Measurements from ENCODE around the gene DPYD. TPM values are rescaled to one million over a fixed set of nuclear protein-coding genes. Genes with fewer than 3 reads are reported as not detected.

DPYD gene
- total and polyA plus RNA-seq, 9 of the 15 experiments (the other 6 are each of a cell fraction or from before 2014, with no cell fraction given): 0.03 to 0.25 (median 0.08) TPM; not detected in 2

GRCh38 chr1:97783751-97784150 lies 137.1 kb downstream of the DPYD start:
- intact Hi-C loops (cut with micrococcal nuclease): no loop called here
- no peaks in the 10 kb centered on the region for H3K79me2 ChIP-seq (ENCODE audit: control insufficient read depth, insufficient read depth, low read length)
- BruUV-seq (replicated peaks): no TSS peak
- ATAC-seq: no peak
- no peaks in the 10 kb centered on the region for H3K27me3 ChIP-seq (ENCODE audit: control insufficient read depth in 2 of 2, insufficient read depth in 2 of 2, low read length in 2 of 2)
- 3% methylated on average over 2 of the region's 2 CpGs for WGBS (ENCODE audit: insufficient coverage, low coverage, missing lambda C conversion rate)
- no peaks in the 10 kb centered on the region for H4K20me1 ChIP-seq (replicated peaks; ENCODE audit: control insufficient read depth, insufficient read depth, low read length)
- POLR2A ChIA-PET: no interaction called here
- no peak overlapping the region for H3K4me3 ChIP-seq
- in situ Hi-C loops (cut with MboI): no loop called here
- no peaks in the 10 kb centered on the region for H3K36me3 ChIP-seq (ENCODE audit: control insufficient read depth, insufficient read depth, low read length)
- CTCF ChIA-PET (ENCODE audit: low intra/inter-chr PET ratio): no interaction called here
- H3K27ac ChIP-seq (ENCODE audit: extremely low read depth, low read depth, low read length): no peak overlapping the region
- no peak overlapping the region for H3K9ac ChIP-seq (ENCODE audit: insufficient read depth in 1 of 2, low read depth in 2 of 2, low read length in 2 of 2)
- no peaks in the 10 kb centered on the region for H3K9me1 ChIP-seq (ENCODE audit: control insufficient read depth, insufficient read depth, low read length)
- no peak overlapping the region for H3K4me2 ChIP-seq (ENCODE audit: insufficient read depth, low read length)
- no peaks in the 10 kb centered on the region for H3K4me1 ChIP-seq (replicated peaks in 1 of 2; ENCODE audit: control insufficient read depth in 2 of 2, insufficient read depth in 2 of 2, low read length in 2 of 2)
- H3K9me3 ChIP-seq (replicated peaks; ENCODE audit: control insufficient read depth, insufficient read depth, low read depth, low read length): no peaks in the 10 kb centered on the region; the same call in 1 of the 2 replicates
- TF ChIP-seq ATF4 (CRISPR knock-in tag; IDR thresholded peaks at IDR 0.05): no peak
- TF ChIP-seq, protein P1, sequence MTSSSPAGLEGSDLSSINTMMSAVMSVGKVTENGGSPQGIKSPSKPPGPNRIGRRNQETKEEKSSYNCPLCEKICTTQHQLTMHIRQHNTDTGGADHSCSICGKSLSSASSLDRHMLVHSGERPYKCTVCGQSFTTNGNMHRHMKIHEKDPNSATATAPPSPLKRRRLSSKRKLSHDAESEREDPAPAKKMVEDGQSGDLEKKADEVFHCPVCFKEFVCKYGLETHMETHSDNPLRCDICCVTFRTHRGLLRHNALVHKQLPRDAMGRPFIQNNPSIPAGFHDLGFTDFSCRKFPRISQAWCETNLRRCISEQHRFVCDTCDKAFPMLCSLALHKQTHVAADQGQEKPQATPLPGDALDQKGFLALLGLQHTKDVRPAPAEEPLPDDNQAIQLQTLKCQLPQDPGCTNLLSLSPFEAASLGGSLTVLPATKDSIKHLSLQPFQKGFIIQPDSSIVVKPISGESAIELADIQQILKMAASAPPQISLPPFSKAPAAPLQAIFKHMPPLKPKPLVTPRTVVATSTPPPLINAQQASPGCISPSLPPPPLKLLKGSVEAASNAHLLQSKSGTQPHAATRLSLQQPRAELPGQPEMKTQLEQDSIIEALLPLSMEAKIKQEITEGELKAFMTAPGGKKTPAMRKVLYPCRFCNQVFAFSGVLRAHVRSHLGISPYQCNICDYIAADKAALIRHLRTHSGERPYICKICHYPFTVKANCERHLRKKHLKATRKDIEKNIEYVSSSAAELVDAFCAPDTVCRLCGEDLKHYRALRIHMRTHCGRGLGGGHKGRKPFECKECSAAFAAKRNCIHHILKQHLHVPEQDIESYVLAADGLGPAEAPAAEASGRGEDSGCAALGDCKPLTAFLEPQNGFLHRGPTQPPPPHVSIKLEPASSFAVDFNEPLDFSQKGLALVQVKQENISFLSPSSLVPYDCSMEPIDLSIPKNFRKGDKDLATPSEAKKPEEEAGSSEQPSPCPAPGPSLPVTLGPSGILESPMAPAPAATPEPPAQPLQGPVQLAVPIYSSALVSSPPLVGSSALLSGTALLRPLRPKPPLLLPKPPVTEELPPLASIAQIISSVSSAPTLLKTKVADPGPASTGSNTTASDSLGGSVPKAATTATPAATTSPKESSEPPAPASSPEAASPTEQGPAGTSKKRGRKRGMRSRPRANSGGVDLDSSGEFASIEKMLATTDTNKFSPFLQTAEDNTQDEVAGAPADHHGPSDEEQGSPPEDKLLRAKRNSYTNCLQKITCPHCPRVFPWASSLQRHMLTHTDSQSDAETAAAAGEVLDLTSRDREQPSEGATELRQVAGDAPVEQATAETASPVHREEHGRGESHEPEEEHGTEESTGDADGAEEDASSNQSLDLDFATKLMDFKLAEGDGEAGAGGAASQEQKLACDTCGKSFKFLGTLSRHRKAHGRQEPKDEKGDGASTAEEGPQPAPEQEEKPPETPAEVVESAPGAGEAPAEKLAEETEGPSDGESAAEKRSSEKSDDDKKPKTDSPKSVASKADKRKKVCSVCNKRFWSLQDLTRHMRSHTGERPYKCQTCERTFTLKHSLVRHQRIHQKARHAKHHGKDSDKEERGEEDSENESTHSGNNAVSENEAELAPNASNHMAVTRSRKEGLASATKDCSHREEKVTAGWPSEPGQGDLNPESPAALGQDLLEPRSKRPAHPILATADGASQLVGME (CRISPR knock-in tag; IDR thresholded peaks at IDR 0.05): no peak
- TF ChIP-seq, protein P2, sequence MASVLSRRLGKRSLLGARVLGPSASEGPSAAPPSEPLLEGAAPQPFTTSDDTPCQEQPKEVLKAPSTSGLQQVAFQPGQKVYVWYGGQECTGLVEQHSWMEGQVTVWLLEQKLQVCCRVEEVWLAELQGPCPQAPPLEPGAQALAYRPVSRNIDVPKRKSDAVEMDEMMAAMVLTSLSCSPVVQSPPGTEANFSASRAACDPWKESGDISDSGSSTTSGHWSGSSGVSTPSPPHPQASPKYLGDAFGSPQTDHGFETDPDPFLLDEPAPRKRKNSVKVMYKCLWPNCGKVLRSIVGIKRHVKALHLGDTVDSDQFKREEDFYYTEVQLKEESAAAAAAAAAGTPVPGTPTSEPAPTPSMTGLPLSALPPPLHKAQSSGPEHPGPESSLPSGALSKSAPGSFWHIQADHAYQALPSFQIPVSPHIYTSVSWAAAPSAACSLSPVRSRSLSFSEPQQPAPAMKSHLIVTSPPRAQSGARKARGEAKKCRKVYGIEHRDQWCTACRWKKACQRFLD (CRISPR knock-in tag; IDR thresholded peaks at IDR 0.05): no peak
- no peak for TF ChIP-seq ZBTB1 (CRISPR knock-in tag; IDR thresholded peaks at IDR 0.05; ENCODE audit: borderline replicate concordance, low read depth)
- TF ChIP-seq GATAD2B (IDR thresholded peaks at IDR 0.05; ENCODE audit: borderline replicate concordance): no peak
- TF ChIP-seq HMBOX1 (IDR thresholded peaks at IDR 0.05): no peak
- no peak for TF ChIP-seq ZBED1 (IDR thresholded peaks at IDR 0.05)
- no peak for TF ChIP-seq NFATC3 (IDR thresholded peaks at IDR 0.05)
- TF ChIP-seq SMAD2 (IDR thresholded peaks at IDR 0.05; ENCODE audit: low read depth, low read length): no peak
- TF ChIP-seq ELK3 (CRISPR knock-in tag; IDR thresholded peaks at IDR 0.05): no peak
- TF ChIP-seq, protein P3, sequence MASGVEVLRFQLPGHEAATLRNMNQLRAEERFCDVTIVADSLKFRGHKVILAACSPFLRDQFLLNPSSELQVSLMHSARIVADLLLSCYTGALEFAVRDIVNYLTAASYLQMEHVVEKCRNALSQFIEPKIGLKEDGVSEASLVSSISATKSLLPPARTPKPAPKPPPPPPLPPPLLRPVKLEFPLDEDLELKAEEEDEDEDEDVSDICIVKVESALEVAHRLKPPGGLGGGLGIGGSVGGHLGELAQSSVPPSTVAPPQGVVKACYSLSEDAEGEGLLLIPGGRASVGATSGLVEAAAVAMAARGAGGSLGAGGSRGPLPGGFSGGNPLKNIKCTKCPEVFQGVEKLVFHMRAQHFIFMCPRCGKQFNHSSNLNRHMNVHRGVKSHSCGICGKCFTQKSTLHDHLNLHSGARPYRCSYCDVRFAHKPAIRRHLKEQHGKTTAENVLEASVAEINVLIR (CRISPR knock-in tag; IDR thresholded peaks at IDR 0.05): no peak
- no peak for FAIRE-seq
- H2AFZ ChIP-seq (ENCODE audit: low read depth, low read length): no peak overlapping the region
- DNase-seq (ENCODE audit: extremely low read depth in 1 of 4, low spot score in 3 of 4): no peak
